ENCODE data around the gene FRAS1.
"Not testable (repeated sequence)": the region's sequence is repeated elsewhere in the genome, so short reads cannot be mapped to it uniquely, and the experiment has no call there.

FRAS1 gene

DNA sequence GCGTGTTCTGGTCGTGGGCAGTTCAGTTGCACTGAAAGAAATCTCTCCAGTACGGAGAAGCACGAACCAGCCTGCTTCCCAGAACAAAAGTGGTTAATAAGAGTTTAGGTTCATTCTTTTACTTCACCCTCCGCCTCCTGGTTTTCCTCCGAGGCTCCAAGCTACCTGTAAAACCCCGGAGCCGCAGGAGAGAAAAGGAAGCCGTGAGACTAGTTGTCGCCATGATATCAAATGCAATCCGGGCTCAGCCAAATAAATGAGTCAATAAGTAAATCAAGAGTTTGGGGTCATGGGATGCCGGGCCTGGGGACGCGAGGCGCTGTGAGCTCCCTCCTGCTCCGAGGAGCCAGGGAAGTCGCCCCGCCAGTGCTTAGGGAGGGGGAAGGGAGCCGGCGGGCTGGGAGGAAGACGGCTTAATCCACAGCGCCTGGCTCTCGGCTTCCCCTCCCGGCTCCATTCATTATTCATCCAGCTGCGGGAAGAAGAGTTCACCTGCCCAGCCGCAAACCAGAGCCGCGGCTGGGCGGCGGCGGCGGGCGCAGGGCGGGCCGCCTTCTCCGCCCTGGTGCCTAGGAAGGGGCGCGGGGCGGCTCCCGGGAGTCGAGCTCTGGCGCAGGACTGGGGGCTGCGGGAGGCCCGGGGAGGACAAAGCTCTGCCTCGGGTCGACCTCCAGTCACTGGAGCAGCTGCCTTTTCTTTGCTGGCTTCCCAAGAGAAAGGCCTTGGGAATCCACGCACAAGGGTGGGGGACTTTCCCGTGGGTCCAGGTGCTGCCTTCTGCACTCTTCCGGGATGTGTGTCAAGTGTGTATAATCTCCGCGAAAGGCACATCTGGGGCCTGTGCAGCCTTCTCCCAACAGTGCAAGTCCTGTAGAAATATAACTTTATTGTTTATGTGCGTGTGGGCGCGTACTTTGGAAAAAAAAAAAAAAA, 1.7 kb downstream of the FRAS1 start:
- no peak for DNase-seq (ENCODE audit: low spot score)

DNA sequence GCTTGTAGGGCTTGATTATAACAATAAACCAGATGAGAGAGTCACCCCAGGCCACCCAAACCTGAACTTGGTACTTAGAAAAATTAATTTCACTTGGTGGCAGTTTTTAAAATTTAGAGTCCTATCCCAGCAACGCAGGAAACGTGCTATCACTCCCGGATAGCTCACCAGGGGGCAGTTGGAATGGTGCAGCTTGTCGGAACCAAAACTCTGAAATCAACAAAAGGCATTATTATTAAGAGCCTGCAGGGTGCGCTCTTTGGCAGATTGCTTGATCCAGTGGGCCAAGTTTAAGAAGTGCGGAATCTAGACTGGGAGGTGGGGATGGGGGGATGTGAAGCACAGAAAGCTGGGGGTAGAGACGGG, 2.4 kb downstream of the FRAS1 start:
- DNase-seq (ENCODE audit: low spot score), result no peak

DNA sequence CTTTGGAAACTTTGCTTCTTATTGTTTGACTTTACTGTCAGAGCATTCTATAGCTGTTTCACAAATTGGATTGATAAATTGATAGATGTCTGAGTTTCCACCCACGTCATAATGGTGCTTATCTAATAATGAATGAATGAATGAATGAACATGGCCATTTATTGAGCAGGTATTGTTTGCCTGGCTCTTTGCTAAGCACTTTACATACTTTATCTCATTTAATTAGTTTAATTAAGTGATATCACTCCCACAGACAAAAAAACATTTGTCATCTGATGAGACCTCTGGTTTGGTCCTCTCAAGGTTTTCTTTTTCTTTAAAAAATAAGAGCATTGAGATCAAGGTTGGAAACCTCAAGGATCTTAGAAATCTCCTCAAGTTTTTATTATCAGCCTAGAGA, 2.8 kb downstream of the FRAS1 start:
- no peak for DNase-seq (ENCODE audit: low spot score)

DNA sequence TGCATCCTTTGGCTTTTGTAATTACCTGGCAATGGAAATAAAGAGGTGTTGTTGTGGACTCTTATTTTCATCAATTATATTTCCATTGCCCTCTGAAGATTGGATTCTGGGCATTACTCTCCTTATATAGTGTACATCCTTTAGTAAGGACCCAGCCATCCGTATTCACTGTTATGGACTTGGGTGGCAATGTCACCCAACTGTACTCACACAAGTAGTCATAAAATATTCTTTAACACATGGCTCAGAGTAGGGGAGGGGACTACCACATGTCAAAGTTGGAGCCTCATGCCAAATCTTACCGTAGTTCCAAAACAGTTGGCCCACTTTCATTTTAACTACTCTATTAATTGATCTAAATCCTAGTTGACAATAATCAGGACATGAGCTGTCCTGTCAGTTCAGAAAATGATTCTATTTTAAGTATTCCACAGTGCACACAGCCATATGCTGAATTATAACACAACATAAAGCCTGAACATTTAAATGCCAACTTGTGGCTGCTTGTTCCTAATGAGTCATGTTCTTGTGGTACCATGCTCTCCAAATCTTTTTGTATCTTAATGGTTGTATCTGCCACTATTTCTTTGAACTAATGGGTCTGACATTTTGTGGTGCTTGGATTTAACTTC, 4.9 kb downstream of the FRAS1 start:
- DNase-seq (ENCODE audit: low spot score), result no peak

DNA sequence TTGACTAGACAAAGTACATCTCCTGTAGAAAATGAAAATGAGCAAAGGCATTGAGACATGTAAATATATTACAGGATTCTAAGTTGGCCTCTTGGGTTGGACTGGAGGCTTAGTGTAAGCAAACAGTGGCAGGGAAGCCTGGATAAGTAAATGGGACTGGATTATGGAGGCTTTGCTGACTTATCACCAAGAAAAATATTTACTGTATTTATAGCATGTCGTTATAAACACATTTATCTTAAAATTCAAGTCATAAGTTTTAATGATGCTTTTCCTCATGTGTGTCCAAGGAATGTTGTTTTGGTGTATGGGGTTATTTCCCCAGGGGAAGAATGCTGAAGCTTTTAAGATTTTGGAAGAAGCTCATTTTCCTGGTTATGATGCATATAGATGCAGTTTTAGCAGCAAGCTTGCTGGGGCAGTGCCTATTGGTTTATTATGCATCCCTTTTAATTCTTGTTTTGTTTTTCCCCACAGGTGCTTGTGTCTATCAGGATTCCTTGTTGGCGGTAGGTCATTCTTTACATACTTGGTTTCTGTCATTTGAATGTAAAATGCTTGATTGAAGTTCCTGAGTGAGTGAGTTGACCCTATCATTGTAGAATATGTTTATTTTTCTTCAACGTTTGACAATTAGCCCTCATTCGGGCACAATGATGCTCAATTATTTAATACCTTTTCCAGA, 8.5 kb downstream of the FRAS1 start:
- DNase-seq (ENCODE audit: low spot score), result no peak

DNA sequence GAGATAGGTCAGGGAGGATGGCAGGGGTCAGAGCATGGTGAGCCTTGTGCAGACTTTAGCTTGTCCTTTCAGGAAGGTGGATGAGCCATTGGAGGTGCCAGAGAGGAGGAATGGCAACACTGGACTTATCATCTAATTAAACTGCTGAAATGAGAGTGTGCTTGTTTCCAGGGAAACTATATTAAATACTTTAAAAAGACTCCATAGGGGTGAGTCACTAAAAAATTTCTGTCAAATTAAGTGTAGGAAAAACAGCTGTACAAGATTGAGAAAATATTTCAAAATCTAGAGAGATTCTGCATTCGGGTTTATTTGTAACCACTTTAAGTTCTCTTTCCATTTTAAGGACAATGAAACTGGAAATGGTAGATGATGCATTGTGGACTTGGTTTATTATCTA, 11.4 kb downstream of the FRAS1 start:
- no peak for DNase-seq (ENCODE audit: low spot score)

DNA sequence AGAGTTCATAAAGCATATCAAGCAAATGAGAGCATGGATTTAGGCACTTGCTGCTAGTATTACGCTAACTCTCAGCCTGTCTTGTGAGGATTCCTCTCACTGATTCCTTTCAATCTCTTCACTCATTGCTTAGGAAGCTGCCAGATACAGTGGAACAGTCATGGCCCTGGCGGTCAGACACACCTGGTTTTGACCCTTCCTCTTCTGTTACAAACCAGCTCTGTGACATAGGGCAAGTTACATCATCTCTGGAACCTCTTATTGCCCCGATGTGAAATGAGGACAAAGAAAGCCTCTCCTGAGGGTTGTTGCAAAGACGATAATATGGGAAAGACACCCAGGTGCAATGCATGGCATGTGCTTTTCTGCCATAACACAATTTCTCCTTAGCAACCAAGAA, 12.2 kb downstream of the FRAS1 start:
- no peak for DNase-seq (ENCODE audit: low spot score)

DNA sequence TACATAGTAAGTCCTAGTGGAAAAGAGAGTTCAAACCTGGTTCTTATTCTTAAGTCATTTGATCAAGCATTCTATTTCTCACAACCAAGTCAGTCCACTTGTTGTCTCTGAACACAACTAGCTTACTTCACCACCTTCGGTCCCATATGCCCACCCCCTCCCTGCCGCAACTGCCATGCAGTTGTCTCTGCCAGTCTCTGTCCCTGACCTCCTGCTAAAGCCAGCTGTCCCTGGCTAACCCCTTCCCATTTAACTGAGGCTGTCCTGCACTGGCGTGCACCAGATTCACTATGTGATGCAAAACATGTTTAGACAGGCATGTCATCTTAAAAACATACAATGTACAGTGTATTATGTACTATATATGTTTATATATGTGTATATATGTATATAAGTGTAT, 12.7 kb downstream of the FRAS1 start:
- no peak for DNase-seq (ENCODE audit: low spot score)

DNA sequence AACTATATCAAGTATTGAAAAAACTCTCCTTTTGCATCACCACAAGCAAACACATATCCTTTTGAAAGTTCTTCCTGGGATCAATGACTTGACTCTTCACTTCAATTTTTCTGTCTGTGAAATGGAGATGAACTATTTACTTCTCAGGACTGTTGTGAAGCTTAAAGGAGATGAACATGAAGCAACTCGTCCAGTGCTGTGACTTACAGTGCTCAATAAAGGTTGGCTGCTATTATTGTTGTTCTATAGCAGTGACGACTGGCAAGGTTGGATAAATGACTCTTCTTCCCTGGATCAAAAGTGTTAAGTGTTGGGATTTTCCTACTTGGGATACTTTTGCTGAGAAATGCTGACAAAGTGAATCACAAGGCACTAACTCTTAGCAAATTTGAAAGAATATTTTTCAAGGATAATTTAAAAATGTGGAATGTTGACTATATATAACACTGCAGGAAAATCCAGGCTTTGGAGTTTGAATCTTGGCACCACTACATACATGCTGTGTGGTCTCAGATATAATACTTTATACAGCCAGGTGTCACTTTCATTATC, 13.7 kb downstream of the FRAS1 start:
- DNase-seq (ENCODE audit: low spot score), result no peak

DNA sequence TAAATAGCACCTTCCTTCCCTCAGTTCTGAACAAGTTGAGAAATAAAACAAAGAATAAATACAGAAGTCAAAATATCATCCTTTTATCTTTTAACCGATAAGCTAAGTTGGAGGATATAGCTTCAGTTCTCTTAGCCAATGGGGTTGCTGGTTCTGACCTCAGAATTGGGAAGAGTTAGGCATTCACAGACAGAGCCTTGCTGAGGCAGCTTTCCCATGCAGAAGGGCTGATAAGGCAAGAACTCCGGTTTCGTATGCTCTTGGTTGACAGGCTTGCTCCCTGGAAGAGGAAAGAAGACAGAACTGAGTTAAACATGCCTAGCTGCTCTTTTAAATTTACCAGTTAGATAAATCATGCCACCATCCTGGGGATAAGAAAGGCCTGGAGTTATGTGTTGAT, 17.6 kb downstream of the FRAS1 start:
- DNase-seq (ENCODE audit: low spot score), result no peak

DNA sequence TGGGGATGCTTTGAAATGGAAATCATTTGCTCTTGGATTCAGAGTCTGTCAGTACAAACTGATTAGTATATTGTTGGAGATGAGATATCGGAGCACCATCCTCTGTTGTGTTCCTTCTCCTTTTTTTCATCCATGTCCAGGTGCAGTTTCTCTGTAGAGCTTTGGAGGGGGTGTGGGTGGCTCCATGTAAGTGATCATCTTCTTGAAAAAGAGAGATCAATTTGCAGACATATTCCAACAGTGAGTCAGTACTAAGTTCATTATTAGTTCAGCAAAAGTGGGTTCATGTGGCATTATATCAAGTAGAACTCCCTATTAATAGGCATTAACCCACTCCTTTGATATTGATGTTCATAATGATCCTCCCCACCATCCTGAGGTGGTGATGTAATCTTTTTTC, 18.9 kb downstream of the FRAS1 start:
- DNase-seq (ENCODE audit: low spot score), result no peak

DNA sequence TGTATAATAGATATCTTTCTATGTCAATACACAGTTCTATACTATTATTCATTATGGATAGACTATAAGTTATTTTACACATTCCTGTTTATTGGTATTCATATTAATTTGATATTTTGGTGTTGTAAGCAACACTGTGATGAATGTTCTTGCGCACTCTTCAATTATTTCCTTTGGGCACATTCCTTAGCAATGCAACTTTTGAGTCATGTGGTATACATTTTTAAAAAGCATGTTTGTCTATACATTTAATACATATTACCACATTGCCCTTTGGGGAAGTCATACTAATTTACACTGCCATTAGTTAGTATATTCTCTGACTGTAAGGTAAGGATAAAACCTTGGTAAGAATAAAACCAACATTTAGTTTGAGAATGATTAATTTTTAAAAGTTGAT, 21.0 kb downstream of the FRAS1 start:
- DNase-seq (ENCODE audit: low spot score), result no peak

DNA sequence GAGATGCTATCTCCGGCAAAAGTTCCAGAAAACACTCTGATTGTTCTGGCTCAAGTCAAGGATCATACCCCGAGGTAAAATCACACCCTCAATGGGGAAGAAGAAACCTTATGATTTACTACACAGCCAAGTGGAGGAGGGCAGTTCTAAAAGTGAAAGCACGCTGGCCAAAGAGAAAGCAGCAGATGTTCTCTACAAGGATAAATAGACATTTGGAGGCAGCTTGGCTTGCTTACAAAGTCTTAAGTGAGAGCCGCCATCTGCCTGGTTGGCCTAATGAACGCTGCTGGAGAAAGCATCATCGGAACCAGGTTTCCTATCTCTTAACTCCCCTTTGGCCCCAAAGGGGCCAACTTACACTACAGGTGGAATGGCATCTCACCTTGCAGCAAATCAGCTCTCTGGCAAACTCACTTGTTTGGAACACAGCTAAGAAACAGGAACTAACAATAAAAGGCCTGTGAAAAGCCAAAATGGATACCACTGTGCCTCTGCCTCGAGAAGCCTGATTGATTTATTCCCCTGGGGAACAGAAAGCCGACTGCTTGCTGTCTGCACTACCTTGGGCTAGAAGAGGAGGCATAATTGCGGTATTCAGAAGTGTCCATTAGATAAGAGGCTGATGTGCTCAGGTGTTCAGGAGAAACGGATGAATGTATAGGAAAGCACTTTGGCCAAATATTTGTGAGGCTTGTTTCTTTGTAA, 22.8 kb downstream of the FRAS1 start:
- DNase-seq (ENCODE audit: low spot score), result no peak

DNA sequence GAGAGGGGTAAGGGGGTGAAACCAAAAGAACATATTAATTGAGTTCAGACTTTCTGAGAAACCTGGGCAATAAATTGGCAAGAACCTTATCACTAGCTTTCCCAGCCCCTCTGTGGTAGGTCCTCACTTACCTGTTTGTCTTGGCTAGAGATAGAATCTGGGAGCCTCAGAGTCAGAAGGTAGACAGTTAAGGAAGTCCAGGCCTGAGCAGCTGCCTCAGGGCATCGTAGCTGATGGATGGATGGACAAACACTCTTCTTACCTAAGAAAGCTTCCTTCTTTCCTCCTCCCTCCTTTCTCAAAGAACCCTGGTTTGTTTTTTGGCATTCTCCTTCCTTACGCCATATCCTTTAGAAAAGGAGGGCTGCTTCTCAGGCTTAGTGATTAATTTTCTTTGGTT, 24.4 kb downstream of the FRAS1 start:
- no peak for DNase-seq (ENCODE audit: low spot score)

DNA sequence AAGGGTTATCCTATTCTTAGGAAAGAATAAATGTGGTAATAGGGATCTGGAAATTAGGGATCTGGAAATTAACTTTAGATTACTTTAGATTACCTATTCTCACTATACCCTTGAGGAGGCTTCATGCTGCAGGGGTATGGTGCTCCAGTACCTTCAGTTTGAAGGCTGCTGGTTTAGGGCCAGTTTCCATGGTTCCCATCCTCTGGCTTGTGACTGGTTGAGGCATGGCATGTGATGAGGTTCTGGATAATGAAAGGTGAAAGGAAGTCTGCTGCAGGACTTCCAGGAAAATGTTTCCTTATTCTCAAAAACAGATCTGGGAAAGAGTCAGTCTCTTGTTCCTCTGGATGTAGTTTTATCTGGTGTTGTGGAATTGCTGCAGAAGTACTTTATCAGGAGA, 25.9 kb downstream of the FRAS1 start:
- no peak for DNase-seq (ENCODE audit: low spot score)

DNA sequence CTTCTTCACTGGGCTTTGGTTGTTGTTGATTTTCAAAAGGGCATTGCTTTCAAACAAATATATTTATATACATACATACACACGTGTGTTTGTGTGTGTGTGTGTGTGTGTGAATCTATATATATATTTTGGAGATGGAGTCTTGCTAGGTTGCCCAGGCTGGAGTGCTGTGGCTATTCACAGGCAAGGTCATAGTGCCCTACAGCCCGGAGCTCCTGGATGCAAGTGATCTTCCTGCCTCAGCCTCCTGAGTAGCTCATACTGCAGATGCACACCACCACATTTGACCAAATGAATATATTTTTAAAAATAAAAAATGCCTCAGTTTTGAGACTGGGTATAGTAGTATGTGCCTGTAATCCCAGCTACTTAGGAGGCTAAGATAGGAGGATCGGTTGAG, 34.4 kb downstream of the FRAS1 start:
- no peak for DNase-seq (ENCODE audit: low spot score)

DNA sequence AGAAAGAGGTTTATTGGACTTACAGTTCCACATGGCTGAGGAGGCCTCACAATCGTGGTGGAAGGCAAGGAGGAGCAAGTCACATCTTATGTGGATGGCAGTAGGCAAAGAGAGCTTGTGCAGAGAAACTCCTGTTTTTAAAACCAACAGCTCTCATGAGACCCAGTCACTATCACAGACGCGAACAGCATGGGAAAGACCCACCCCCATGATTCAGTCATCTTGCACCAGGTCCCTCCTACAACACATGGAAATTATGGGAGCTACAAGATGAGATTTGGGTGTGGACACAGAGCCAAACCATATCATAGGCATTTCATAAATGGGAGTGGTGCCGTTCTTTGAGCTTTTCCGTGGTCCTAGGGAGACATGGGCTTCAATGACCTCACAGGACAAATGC, 35.2 kb downstream of the FRAS1 start:
- not testable (repeated sequence) for DNase-seq (ENCODE audit: low spot score)

DNA sequence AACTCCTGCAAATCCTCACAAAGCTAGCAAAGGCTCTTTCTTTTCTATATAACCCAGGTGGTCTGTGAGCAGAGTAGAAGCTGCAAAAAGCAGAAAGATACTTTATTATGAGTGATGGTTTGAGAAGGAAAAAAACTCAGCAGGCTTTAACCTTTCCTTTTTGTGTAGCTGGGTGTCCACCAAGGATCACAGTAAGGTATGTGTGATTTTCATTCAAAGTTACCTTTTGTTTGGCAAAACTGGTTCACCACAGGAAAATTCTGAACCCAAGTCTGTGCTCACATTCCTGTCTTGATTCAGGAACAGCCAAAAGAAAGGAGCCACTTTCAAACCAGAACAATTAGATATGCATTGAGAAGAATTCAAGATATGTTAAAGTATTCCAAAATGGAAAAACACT, 35.7 kb downstream of the FRAS1 start:
- no peak for DNase-seq (ENCODE audit: low spot score)

DNA sequence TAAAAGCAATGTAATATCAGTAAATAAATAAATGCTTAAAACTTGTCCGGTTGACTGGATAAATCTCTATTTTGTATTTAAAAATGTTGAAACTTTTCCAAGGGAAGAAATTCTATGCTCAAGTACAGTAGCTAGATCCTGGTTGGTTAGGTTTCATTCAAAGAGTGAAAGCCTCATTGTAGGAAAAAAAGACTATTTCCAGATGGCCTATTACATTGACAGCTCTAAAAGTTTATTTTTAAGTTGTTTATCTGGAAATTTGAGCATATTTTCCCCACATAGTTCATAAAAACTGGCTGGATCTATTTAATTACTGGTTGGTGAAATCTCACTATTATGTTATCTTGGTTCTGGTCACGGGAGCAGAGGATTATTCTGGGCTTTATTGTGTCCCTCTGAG, 38.0 kb downstream of the FRAS1 start:
- DNase-seq (ENCODE audit: low spot score), result no peak

DNA sequence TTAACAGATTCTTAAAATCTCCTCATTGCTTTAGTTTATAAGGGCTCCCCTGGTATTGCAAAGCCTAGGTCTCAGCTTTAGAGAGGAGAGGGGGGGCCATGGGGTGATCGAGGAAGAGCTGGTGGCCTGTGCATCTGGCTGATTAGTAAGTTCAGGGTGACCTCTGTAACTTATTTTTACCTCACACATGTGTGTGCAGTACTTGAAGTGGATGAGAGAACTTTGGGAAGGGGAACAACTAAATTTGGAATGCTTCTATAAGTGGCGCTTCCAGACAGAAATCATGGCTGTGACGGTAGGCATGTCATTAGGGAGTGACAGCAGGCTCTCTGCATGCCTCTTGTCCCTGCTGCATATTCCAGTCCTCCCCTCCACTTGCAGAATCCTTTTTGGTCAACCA, 41.9 kb downstream of the FRAS1 start:
- no peak for DNase-seq (ENCODE audit: low spot score)

DNA sequence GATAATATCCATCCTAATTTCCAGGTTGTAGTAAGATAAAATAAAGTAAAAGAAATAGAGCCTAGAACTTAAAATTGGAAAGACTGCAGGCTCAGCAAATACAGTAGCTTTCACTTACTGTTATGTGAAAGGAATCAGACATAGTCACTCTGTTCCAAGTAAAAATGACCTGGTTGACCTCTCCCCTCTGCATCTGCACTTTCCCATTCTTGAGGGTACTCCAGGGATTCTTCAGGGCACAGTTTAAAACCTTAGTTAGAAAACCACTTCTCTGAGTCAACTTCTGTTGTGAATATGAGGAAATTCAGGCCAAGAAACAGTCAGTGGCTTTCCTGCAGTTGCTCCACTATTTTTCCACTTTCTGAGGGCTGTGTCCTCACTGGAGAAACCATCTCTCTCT, 42.9 kb downstream of the FRAS1 start:
- DNase-seq (ENCODE audit: low spot score), result no peak

DNA sequence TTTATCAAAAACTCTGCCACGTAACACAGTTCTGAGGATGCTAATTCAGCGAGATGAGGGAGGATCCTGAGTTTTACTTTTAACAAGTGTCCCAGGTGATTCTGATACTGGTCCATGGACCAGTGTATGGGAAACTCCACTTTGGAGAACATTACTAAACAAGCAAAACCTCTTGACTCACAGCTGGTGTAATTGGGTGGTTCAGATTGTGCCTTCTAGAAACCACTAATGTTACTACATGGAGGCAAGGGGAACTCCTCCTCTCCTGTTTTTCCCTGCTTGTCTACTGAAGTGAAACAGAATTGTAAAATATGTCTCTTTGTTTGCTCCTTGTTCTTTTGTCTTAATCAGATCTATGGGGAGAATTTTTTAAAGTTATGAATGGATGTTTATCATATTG, 62.6 kb downstream of the FRAS1 start:
- DNase-seq (ENCODE audit: low spot score), result no peak
